Kidney (tissue), 14 donors: ENCODE results near the gene KIAA0930. TPM values are rescaled to one million over a fixed set of nuclear protein-coding genes. Genes with fewer than 3 reads are reported as not detected.
A peak's percentile ranks its signal among the peaks of the same experiment; 100 is the strongest.

ENCODE experiments used
- DNase-seq, 5 donors: peaks; one replicate each; pipeline ENCODE4 v3.0.0-alpha.2; 2013 to 2020
- FAIRE-seq: peaks from 2 replicates; lab custom pipeline; 2012; peaks lifted over from hg19 to GRCh38; lab: Jason Lieb, UNC
- H3K27ac ChIP-seq, 2 donors: one replicate each; pipeline ENCODE4 v1.7.0; 2013; ENCODE audit warnings: low read depth in 2 of 2, low read length in 2 of 2, inconsistent platforms in 1 of 2
- H3K27me3 ChIP-seq: one replicate; pipeline ENCODE4 v1.7.1; 2013; ENCODE audit warnings: low read length, inconsistent platforms; ENCODE audit not compliant: control insufficient read depth, insufficient read depth
- H3K36me3 ChIP-seq, 3 donors: one replicate each; pipeline versions ENCODE4 v1.7.0 to v1.7.1; 2013; ENCODE audit warnings: low read length in 3 of 3, control low read depth in 1 of 3, inconsistent platforms in 1 of 3; ENCODE audit not compliant: insufficient read depth in 3 of 3, control insufficient read depth in 2 of 3
- H3K4me1 ChIP-seq, 3 donors: one replicate each; pipeline versions ENCODE4 v1.7.0 to v1.7.1; 2013; ENCODE audit warnings: low read length in 3 of 3, inconsistent platforms in 1 of 3, low read depth in 1 of 3; ENCODE audit not compliant: control insufficient read depth in 2 of 3, insufficient read depth in 2 of 3
- H3K4me3 ChIP-seq, 3 donors: one replicate each; pipeline versions ENCODE4 v1.7.0 to v1.8.1; 2013; ENCODE audit warnings: low read length in 3 of 3, control low read depth in 1 of 3, inconsistent platforms in 1 of 3
- H3K9ac ChIP-seq, 3 donors: one replicate each; pipeline versions ENCODE4 v1.7.0 to v1.7.1; 2013; ENCODE audit warnings: low read length in 3 of 3, control low read depth in 1 of 3, inconsistent platforms in 1 of 3
- H3K9me3 ChIP-seq, 3 donors: one replicate each; pipeline versions ENCODE4 v1.7.0 to v1.7.1; 2013; ENCODE audit warnings: low read length in 3 of 3, control low read depth in 1 of 3, inconsistent platforms in 1 of 3; ENCODE audit not compliant: control insufficient read depth in 2 of 3, insufficient read depth in 1 of 3
- intact Hi-C: fragments of 100-400 bp; cut with DNase I; formaldehyde crosslinking; loops from one replicate; pipeline ENCODE4 v1.11.1; 2022
- polyA plus RNA-seq: library from polyadenylated mRNA; stranded (reverse); fragments of 350-450 nt; fragmentation: Illumina TruSeq; extraction: RNeasy Lipid Tissue Mini Kit (QIAGEN cat#74804); gene quantifications from one replicate; pipeline ENCODE4 v1.2.3, GENCODE V29; 2014; ENCODE audit warnings: low read depth, low replicate concordance; ENCODE audit not compliant: insufficient read depth
- total RNA-seq: library from RNA; stranded (reverse); fragmentation: NEBNext Ultra II Directional; extraction: Animal tissue kit (Norgen Biotek cat#: 25700); gene quantifications from one replicate; pipeline ENCODE4 v1.2.1, GENCODE V29; 2021
- TF ChIP-seq, protein P1 (sequence below): IDR thresholded peaks from 3 replicates; pipeline ENCODE4 v1.5.1; 2012; ENCODE audit warnings: mild to moderate bottlenecking, moderate library complexity, borderline replicate concordance; ENCODE audit not compliant: insufficient read depth; ENCODE audit errors: extremely low read depth
- donor health status: control.
- donor health status: control.
- donor health status: control.
- donor health status: control.
- donor health status: control.
- donor health status: DM: yes; HTN: yes; CAD: no.
- donor health status: Normal renal cell carcinoma (clear cell type).

The KIAA0930 gene
- total and polyA plus RNA-seq, 2 donors from 2014 or later = 26.4 to 55.4 TPM

DNA sequence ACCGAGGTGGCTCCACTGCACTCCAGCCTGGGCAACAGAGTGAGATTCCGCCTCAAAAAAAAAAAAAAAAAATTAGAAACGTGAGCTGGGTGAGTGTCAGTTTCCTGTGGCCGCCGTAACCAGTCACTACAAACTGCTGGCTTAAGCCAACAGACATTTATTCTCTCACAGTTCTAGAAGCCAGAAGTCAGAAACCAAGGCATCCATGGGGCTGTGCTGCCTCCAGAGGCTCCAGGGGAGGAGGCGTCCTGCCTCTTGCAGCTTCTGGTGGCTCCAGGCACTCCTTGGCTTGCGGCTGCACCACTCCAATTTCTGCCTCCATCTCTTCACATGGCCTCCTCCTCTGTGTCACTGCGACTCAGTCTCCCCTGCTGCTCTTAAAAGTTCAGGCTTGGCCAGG is 11.1 kb upstream of the KIAA0930 start:
- H3K27me3 ChIP-seq = no peaks in the 10 kb centered on the region
- peaks cover 0 to 9% (median 5%) of the 10 kb centered on the region in 3 donors for H3K4me1 ChIP-seq
- no peaks in the 10 kb centered on the region for H3K36me3 ChIP-seq
- TF ChIP-seq, protein P1, sequence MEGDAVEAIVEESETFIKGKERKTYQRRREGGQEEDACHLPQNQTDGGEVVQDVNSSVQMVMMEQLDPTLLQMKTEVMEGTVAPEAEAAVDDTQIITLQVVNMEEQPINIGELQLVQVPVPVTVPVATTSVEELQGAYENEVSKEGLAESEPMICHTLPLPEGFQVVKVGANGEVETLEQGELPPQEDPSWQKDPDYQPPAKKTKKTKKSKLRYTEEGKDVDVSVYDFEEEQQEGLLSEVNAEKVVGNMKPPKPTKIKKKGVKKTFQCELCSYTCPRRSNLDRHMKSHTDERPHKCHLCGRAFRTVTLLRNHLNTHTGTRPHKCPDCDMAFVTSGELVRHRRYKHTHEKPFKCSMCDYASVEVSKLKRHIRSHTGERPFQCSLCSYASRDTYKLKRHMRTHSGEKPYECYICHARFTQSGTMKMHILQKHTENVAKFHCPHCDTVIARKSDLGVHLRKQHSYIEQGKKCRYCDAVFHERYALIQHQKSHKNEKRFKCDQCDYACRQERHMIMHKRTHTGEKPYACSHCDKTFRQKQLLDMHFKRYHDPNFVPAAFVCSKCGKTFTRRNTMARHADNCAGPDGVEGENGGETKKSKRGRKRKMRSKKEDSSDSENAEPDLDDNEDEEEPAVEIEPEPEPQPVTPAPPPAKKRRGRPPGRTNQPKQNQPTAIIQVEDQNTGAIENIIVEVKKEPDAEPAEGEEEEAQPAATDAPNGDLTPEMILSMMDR = no peak
- no peak overlapping the region for H3K4me3 ChIP-seq
- H3K9me3 ChIP-seq = no peaks in the 10 kb centered on the region
- H3K27ac ChIP-seq = no peak overlapping the region
- no peak for FAIRE-seq
- intact Hi-C loops = no loop called here
- DNase-seq = no peak
- no peak overlapping the region for H3K9ac ChIP-seq

DNA sequence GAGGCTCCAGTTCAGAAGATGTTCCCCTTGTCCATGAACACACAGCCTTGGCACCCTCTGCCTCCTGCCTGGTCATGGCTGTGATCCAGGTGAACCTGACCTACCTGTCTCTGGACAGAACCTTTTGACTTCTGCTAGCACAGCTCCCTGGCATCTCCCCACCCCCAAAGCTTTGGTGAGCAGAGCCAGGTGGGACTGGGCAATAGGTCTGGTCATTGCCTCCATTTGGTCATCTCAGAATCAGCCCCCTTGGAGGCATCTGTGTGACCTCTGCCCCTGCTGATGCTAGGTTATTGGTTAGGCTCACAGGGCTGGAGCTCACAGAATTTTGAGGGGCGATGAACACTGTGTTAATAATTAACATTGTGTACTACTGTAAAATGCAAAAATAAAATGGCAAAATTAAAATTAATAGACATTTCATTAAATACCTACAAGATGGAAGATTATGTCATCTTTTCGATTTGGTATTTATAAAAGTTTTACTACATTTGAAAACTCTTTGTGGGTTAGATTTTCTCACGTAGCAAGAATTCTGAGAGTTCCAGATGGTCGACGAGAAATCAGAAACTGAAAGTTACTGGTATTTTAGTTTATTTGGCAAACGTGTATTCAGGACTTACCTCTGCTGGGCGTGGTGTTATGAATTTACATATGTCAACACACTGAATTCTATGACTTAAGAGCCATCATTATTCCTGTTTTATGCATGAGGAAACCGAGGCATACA is 8.3 kb upstream of the KIAA0930 start:
- Histone ChIP-seq H3K27ac (no peak overlapping the region), H3K27me3 (no peaks in the 10 kb centered on the region), H3K9me3 (no peaks in the 10 kb centered on the region), H3K9ac (no peak overlapping the region), H3K4me1 (peaks cover 0 to 12% (median 10%) of the 10 kb centered on the region in 3 donors), H3K4me3 (no peak overlapping the region), H3K36me3 (no peaks in the 10 kb centered on the region)
- DNase-seq = peak in 1 of 5 donors; percentile 45
- TF ChIP-seq, protein P1 = no peak
- FAIRE-seq = no peak
- intact Hi-C loops = no loop called here

DNA sequence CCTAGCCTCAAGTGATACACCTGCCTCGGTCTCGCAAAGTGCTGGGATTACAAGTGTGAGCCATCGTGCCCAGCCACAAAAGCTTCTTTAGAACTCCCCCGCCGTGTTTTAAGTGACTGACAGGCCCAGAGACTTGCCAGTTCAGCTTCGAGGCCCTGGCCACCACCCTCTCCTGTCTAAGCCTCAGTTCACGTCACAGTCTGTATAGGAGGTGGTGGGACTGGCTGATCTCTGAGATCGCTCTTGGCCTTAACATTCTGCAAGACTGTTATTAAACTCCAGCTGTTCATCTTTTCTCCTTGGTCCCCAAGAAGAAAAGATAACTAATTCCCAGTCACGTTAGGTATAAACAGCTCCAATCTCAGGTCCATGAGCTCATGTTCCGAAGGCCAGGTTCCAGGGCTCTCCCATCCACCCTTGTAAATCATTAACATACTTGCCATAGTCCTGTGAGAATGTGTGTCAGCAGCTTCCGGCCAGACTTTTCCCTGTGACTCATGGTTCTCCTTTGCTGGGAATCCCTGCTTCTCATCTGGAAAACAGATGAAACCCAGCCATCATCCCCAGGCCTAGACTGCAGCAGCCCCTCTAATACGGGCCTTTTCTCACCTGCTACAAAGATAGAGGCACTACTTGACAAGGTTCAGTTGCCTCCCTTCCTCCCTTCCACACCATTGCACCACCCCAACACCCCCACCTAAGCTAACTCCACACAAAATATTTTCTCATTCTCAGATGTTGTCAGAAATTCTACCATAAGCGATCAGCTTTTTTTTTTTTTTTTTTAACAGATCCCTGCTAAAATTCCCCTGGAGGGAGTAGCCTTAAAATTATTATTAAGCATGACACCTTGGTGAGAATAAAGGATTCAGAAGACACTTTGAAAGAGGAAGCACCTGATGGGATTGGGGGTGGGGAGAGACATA is 5.6 kb upstream of the KIAA0930 start:
- peaks cover 0 to 16% (median 10%) of the 10 kb centered on the region in 3 donors for H3K4me1 ChIP-seq
- TF ChIP-seq, protein P1 = no peak
- H3K27ac ChIP-seq = peak overlapping the region; percentile 87 to 89
- no peaks in the 10 kb centered on the region for H3K36me3 ChIP-seq
- H3K27me3 ChIP-seq = no peaks in the 10 kb centered on the region
- peak; percentile 78 to 95 (median 85) for DNase-seq
- peak overlapping the region in 1 of 3 donors; percentile 22 for H3K9ac ChIP-seq
- FAIRE-seq = peak; percentile 96
- intact Hi-C loops = no loop called here
- H3K4me3 ChIP-seq = no peak overlapping the region
- no peaks in the 10 kb centered on the region for H3K9me3 ChIP-seq
